Measurements from ENCODE around the gene MAK.
"Not testable (repeated sequence)": the region's sequence is repeated elsewhere in the genome, so short reads cannot be mapped to it uniquely, and the experiment has no call there.

Gene MAK

DNA sequence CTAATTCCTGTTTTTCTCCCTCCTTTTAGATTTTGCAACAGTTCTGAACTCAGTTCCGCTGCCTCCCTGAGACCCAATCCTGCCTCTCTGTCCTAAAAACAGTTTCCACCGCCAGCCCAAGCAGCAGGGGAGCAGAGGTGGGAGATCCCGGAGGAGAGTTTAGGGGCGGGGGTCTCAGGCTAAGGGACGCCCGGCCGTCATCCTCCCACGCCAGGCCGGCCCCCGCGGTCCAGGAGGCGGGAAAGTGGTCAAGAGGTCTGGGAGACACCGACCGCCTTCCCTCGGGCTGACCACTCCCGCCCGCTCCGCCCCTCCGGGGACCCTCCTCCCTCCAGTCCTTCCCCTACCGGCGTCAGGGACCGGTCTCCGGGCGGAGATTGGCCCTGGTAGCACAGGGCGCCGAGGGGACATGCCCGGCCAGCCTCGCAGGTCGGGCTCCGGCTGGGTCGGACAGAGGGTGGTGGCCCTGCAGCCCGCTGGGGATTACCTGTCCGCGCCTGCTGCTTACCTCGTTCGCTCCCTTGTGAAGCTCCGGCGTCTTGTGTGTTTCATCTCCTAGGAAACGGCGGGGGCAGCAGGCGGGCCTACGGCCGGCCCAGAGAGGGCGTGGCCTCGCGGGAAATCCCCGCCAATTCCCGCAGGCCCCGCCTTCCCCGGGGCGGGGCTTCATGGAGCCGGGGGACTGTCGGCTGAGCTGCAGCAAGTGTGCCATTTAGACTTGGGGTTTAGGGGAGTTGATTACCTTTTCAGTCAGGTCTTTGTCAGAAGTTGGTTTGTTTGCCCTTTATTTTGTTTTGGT lies at the start of gene MAK:
Gene MAK, minus strand, starts transcription at position 545 of the 799 bp plus-strand sequence. CDS start 7,891 bp downstream, outside the sequence.
- ATAC-seq (ENCODE audit: insufficient read depth, low read depth): peak; percentile 97

GRCh38 chr6:10886691-10887502 lies 48.6 kb upstream of the MAK start, which contains the start of gene SYCP2L:
Gene SYCP2L (plus strand): TSS chr6:10887052. CDS start chr6:10887127, 75 bp downstream.
- no peak within 1 kb of the TSS for H3K4me3 ChIP-seq (ENCODE audit: low read depth in 1 of 2, low read length in 2 of 2)
- H4K20me1 ChIP-seq (ENCODE audit: insufficient read depth, low read length): no peaks in the 10 kb centered on the region
- TF ChIP-seq, protein P1, sequence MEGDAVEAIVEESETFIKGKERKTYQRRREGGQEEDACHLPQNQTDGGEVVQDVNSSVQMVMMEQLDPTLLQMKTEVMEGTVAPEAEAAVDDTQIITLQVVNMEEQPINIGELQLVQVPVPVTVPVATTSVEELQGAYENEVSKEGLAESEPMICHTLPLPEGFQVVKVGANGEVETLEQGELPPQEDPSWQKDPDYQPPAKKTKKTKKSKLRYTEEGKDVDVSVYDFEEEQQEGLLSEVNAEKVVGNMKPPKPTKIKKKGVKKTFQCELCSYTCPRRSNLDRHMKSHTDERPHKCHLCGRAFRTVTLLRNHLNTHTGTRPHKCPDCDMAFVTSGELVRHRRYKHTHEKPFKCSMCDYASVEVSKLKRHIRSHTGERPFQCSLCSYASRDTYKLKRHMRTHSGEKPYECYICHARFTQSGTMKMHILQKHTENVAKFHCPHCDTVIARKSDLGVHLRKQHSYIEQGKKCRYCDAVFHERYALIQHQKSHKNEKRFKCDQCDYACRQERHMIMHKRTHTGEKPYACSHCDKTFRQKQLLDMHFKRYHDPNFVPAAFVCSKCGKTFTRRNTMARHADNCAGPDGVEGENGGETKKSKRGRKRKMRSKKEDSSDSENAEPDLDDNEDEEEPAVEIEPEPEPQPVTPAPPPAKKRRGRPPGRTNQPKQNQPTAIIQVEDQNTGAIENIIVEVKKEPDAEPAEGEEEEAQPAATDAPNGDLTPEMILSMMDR (IDR thresholded peaks at IDR 0.05; ENCODE audit: borderline replicate concordance, extremely low read depth, low read length, poor library complexity, severe bottlenecking): no peak
- TF ChIP-seq EZH2 (IDR thresholded peaks at IDR 0.05; ENCODE audit: borderline replicate concordance, low read depth, low read length, severe bottlenecking): no peak
- H3K27ac ChIP-seq (ENCODE audit: low read length): no peak within 1 kb of the TSS
- no peaks in the 10 kb centered on the region for H3K79me2 ChIP-seq (ENCODE audit: insufficient read depth, low read length)
- no peaks in the 10 kb centered on the region for H3K27me3 ChIP-seq (ENCODE audit: insufficient read depth, low read length, poor library complexity)
- DNase-seq (no peak), ATAC-seq (ENCODE audit: insufficient read depth, low read depth) (no peak)
- no peaks in the 10 kb centered on the region for H3K9me3 ChIP-seq (ENCODE audit: insufficient read depth, low read length, severe bottlenecking)
- H3K4me2 ChIP-seq (ENCODE audit: insufficient read depth, low read length): no peak within 1 kb of the TSS
- no peaks in the 10 kb centered on the region for H3K36me3 ChIP-seq (ENCODE audit: insufficient read depth, low read length)
- H3K9ac ChIP-seq (ENCODE audit: low read depth, low read length): no peak within 1 kb of the TSS
- H2AFZ ChIP-seq (ENCODE audit: low read depth, low read length): no peak within 1 kb of the TSS
- no peaks in the 10 kb centered on the region for H3K4me1 ChIP-seq (ENCODE audit: insufficient read depth, low read length)

More for the DNA sequence above, at the start of gene MAK:
- H3K79me2 ChIP-seq (ENCODE audit: insufficient read depth, low read length): no peaks in the 10 kb centered on the region
- H3K36me3 ChIP-seq (ENCODE audit: insufficient read depth, low read length): no peaks in the 10 kb centered on the region
- no peak within 1 kb of the TSS for H3K27ac ChIP-seq (ENCODE audit: low read length)
- H3K4me3 ChIP-seq (ENCODE audit: low read depth in 1 of 2, low read length in 2 of 2): peak within 1 kb of the TSS in 1 of 2 experiments; percentile 40; a peak in 2 of 4 replicates
- H4K20me1 ChIP-seq (ENCODE audit: insufficient read depth, low read length): no peaks in the 10 kb centered on the region
- H2AFZ ChIP-seq (ENCODE audit: low read depth, low read length): peak within 1 kb of the TSS; percentile 56; the same call in 1 of the 2 replicates
- TF ChIP-seq, protein P1 (IDR thresholded peaks at IDR 0.05; ENCODE audit: borderline replicate concordance, extremely low read depth, low read length, poor library complexity, severe bottlenecking): no peak
- TF ChIP-seq EZH2 (IDR thresholded peaks at IDR 0.05; ENCODE audit: borderline replicate concordance, low read depth, low read length, severe bottlenecking): no peak
- H3K4me2 ChIP-seq (ENCODE audit: insufficient read depth, low read length): peak within 1 kb of the TSS; percentile 55
- no peaks in the 10 kb centered on the region for H3K9me3 ChIP-seq (ENCODE audit: insufficient read depth, low read length, severe bottlenecking)
- no peaks in the 10 kb centered on the region for H3K27me3 ChIP-seq (ENCODE audit: insufficient read depth, low read length, poor library complexity)
- no peak within 1 kb of the TSS for H3K9ac ChIP-seq (ENCODE audit: low read depth, low read length)
- DNase-seq: peak; percentile 74
- peaks cover 10% of the 10 kb centered on the region for H3K4me1 ChIP-seq (ENCODE audit: insufficient read depth, low read length)

DNA sequence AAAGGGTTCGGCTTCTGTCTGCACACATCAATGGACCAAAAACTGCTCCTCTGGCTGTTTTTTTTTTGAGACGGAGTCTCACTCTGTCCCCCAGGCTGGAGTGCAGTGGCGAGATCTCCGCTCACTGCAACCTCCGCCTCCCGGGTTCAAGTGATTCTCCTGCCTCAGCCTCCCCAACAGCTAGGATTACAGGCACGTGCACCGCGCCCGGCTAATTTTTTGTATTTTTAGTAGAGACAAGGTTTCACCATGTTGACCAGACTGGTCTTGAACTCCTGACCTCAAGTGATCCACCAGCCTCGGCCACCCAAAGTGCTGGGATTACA lies 48.0 kb upstream of the MAK start:
- not testable (repeated sequence) for DNase-seq

More for the DNA sequence above, 48.0 kb upstream of the MAK start:
- H3K9me3 ChIP-seq (ENCODE audit: insufficient read depth, low read length, severe bottlenecking); H4K20me1 ChIP-seq (ENCODE audit: insufficient read depth, low read length); H3K36me3 ChIP-seq (ENCODE audit: insufficient read depth, low read length); H3K4me2 ChIP-seq (ENCODE audit: insufficient read depth, low read length); H3K27me3 ChIP-seq (ENCODE audit: insufficient read depth, low read length, poor library complexity); H3K9ac ChIP-seq (ENCODE audit: low read depth, low read length); H3K27ac ChIP-seq (ENCODE audit: low read length); ATAC-seq (ENCODE audit: insufficient read depth, low read depth); H3K79me2 ChIP-seq (ENCODE audit: insufficient read depth, low read length); H3K4me3 ChIP-seq (ENCODE audit: low read depth in 1 of 2, low read length in 2 of 2); H2AFZ ChIP-seq (ENCODE audit: low read depth, low read length); H3K4me1 ChIP-seq (ENCODE audit: insufficient read depth, low read length): not testable (repeated sequence)

All from DND-41 (cell line).